ENCODE measurements around the gene MMP14. TPM values are rescaled to one million over a fixed set of nuclear protein-coding genes. Genes with fewer than 3 reads are reported as not detected.

The MMP14 gene
- total and polyA plus RNA-seq, 2 of the 13 experiments (the other 11 are each of a cell fraction or from before 2014, with no cell fraction given), result 5.2 to 9.8 TPM

- TF ChIP-seq, protein P1, sequence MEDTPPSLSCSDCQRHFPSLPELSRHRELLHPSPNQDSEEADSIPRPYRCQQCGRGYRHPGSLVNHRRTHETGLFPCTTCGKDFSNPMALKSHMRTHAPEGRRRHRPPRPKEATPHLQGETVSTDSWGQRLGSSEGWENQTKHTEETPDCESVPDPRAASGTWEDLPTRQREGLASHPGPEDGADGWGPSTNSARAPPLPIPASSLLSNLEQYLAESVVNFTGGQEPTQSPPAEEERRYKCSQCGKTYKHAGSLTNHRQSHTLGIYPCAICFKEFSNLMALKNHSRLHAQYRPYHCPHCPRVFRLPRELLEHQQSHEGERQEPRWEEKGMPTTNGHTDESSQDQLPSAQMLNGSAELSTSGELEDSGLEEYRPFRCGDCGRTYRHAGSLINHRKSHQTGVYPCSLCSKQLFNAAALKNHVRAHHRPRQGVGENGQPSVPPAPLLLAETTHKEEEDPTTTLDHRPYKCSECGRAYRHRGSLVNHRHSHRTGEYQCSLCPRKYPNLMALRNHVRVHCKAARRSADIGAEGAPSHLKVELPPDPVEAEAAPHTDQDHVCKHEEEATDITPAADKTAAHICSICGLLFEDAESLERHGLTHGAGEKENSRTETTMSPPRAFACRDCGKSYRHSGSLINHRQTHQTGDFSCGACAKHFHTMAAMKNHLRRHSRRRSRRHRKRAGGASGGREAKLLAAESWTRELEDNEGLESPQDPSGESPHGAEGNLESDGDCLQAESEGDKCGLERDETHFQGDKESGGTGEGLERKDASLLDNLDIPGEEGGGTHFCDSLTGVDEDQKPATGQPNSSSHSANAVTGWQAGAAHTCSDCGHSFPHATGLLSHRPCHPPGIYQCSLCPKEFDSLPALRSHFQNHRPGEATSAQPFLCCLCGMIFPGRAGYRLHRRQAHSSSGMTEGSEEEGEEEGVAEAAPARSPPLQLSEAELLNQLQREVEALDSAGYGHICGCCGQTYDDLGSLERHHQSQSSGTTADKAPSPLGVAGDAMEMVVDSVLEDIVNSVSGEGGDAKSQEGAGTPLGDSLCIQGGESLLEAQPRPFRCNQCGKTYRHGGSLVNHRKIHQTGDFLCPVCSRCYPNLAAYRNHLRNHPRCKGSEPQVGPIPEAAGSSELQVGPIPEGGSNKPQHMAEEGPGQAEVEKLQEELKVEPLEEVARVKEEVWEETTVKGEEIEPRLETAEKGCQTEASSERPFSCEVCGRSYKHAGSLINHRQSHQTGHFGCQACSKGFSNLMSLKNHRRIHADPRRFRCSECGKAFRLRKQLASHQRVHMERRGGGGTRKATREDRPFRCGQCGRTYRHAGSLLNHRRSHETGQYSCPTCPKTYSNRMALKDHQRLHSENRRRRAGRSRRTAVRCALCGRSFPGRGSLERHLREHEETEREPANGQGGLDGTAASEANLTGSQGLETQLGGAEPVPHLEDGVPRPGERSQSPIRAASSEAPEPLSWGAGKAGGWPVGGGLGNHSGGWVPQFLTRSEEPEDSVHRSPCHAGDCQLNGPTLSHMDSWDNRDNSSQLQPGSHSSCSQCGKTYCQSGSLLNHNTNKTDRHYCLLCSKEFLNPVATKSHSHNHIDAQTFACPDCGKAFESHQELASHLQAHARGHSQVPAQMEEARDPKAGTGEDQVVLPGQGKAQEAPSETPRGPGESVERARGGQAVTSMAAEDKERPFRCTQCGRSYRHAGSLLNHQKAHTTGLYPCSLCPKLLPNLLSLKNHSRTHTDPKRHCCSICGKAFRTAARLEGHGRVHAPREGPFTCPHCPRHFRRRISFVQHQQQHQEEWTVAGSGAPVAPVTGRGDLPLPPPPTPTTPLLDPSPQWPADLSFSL (CRISPR knock-in tag; IDR thresholded peaks at IDR 0.05), result no peak; the same call in 1 of the 2 replicates
- TF ChIP-seq CENPBD1 (CRISPR knock-in tag; IDR thresholded peaks at IDR 0.05; ENCODE audit: borderline replicate concordance, low read depth) (0 out of 2 replicates have a peak, but pooled peaks have one; percentile 82), ZNF552 (CRISPR knock-in tag; IDR thresholded peaks at IDR 0.05; ENCODE audit: borderline replicate concordance) (peak; percentile 90), ZNF550 (CRISPR knock-in tag; IDR thresholded peaks at IDR 0.05; ENCODE audit: borderline replicate concordance) (no peak), AHR (CRISPR knock-in tag; IDR thresholded peaks at IDR 0.05) (peak; percentile 78; the same call in 1 of the 2 replicates), YEATS2 (CRISPR knock-in tag; IDR thresholded peaks at IDR 0.05; ENCODE audit: borderline replicate concordance) (peak; percentile 87; the same call in 1 of the 2 replicates), ZFP91 (CRISPR knock-in tag; IDR thresholded peaks at IDR 0.05; ENCODE audit: borderline replicate concordance) (peak; percentile 85), HOXA9 (CRISPR knock-in tag; IDR thresholded peaks at IDR 0.05; ENCODE audit: borderline replicate concordance) (no peak)
- TF ChIP-seq, protein P2, sequence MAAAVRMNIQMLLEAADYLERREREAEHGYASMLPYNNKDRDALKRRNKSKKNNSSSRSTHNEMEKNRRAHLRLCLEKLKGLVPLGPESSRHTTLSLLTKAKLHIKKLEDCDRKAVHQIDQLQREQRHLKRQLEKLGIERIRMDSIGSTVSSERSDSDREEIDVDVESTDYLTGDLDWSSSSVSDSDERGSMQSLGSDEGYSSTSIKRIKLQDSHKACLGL (CRISPR knock-in tag; IDR thresholded peaks at IDR 0.05), result peak; percentile 89
- TF ChIP-seq, protein P3, sequence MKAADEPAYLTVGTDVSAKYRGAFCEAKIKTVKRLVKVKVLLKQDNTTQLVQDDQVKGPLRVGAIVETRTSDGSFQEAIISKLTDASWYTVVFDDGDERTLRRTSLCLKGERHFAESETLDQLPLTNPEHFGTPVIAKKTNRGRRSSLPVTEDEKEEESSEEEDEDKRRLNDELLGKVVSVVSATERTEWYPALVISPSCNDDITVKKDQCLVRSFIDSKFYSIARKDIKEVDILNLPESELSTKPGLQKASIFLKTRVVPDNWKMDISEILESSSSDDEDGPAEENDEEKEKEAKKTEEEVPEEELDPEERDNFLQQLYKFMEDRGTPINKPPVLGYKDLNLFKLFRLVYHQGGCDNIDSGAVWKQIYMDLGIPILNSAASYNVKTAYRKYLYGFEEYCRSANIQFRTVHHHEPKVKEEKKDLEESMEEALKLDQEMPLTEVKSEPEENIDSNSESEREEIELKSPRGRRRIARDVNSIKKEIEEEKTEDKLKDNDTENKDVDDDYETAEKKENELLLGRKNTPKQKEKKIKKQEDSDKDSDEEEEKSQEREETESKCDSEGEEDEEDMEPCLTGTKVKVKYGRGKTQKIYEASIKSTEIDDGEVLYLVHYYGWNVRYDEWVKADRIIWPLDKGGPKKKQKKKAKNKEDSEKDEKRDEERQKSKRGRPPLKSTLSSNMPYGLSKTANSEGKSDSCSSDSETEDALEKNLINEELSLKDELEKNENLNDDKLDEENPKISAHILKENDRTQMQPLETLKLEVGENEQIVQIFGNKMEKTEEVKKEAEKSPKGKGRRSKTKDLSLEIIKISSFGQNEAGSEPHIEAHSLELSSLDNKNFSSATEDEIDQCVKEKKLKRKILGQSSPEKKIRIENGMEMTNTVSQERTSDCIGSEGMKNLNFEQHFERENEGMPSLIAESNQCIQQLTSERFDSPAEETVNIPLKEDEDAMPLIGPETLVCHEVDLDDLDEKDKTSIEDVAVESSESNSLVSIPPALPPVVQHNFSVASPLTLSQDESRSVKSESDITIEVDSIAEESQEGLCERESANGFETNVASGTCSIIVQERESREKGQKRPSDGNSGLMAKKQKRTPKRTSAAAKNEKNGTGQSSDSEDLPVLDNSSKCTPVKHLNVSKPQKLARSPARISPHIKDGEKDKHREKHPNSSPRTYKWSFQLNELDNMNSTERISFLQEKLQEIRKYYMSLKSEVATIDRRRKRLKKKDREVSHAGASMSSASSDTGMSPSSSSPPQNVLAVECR (CRISPR knock-in tag; IDR thresholded peaks at IDR 0.05; ENCODE audit: borderline replicate concordance), result peak; percentile 86
Measured at GRCh38 chr14:22829661-22830442, 6.5 kb upstream of the MMP14 start, which contains the start of gene MRPL52 (continued).
